ENCODE measurements around the gene EZH2. TPM values are rescaled to one million over a fixed set of nuclear protein-coding genes. Genes with fewer than 3 reads are reported as not detected.

EZH2 gene
- total RNA-seq, 2 donors from 2014 or later, result 0.26 to 0.98 TPM

DNA sequence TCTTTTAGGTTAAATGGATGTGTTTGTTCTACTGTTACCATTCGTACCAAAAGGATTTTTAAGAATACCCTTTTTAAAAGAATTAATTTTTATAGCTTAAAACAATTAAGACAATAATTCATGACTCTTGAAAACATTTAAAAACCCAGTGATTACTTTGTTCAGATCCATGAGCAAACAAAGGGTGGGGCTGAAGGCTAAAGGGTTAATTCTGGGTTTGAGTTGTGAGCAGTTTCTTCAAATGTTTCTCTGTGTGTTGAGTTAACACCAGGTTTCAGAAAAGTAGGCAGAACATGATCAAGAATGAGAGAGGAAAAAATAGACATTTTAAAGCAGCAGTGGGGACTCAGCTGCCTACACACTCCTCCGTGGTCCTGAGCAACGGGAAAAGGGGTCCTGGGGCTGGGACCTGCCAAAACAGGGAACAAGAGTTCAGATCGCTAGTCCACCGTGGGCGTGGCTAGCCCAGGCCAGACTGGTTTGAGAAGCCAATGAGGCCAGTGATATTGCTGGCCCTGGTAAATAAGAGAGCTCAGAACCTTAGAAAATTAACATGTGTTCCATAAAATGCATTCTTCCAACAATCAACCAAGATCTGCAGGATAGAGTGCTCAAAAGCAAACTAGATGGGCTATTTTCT lies 14.9 kb upstream of the EZH2 start:
- TF ChIP-seq, protein P1, sequence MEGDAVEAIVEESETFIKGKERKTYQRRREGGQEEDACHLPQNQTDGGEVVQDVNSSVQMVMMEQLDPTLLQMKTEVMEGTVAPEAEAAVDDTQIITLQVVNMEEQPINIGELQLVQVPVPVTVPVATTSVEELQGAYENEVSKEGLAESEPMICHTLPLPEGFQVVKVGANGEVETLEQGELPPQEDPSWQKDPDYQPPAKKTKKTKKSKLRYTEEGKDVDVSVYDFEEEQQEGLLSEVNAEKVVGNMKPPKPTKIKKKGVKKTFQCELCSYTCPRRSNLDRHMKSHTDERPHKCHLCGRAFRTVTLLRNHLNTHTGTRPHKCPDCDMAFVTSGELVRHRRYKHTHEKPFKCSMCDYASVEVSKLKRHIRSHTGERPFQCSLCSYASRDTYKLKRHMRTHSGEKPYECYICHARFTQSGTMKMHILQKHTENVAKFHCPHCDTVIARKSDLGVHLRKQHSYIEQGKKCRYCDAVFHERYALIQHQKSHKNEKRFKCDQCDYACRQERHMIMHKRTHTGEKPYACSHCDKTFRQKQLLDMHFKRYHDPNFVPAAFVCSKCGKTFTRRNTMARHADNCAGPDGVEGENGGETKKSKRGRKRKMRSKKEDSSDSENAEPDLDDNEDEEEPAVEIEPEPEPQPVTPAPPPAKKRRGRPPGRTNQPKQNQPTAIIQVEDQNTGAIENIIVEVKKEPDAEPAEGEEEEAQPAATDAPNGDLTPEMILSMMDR (IDR thresholded peaks at IDR 0.05), result no peak
- DNase-seq (ENCODE audit: low spot score), result no peak
- no peaks in the 10 kb centered on the region for H3K4me1 ChIP-seq

DNA sequence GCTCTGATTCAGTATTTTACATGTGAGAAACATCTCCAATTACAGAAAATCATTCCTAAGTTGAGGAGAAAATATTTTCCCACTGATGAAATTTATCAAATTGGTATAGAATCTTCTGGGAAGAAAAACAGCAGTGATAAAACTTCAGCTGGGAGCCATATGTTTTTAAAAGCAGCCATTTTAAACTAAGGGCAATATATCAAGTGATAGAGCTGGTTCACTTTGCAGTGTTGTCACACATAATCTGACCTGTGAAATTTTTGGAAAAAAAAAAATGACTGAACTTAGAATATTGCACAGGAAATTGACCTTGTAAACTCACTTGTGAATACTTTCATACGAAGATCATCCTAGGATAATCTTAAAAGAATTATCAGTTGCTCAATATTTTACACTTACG lies 10.5 kb upstream of the EZH2 start:
- no peaks in the 10 kb centered on the region for H3K4me1 ChIP-seq
- no peaks in the 10 kb centered on the region for H3K36me3 ChIP-seq
- H3K27ac ChIP-seq, result no peak overlapping the region
- H3K9me3 ChIP-seq, result no peaks in the 10 kb centered on the region
- DNase-seq (ENCODE audit: low spot score), result no peak
- H3K27me3 ChIP-seq, result no peaks in the 10 kb centered on the region
- H3K4me3 ChIP-seq, result no peak overlapping the region
- TF ChIP-seq, protein P1 (IDR thresholded peaks at IDR 0.05), result no peak

More for the DNA sequence above, 14.9 kb upstream of the EZH2 start:
- Histone ChIP-seq H3K36me3 (no peaks in the 10 kb centered on the region), H3K27me3 (no peaks in the 10 kb centered on the region), H3K4me3 (no peak overlapping the region), H3K9me3 (no peaks in the 10 kb centered on the region), H3K27ac (no peak overlapping the region)

DNA sequence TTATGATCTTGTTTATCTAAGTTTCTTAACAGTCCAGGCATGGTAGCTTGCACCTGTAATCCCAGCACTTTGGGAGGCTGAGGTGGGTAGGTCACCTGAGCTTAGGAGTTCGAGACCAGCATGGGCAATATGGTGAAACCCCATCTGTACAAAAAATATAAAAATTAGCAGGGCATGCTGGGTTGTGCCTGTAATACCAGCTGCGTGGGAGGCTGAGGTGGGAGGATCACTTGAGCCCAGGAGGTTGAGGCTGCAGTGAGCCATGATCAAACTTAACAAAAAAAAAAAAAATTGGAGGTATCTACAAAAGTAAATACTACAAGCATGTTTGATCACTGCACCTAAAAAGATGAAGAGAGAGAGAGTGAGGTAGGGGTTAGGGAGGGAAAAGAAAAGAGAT lies 9.0 kb upstream of the EZH2 start:
- Histone ChIP-seq H3K9me3 (no peaks in the 10 kb centered on the region), H3K36me3 (no peaks in the 10 kb centered on the region), H3K27ac (no peak overlapping the region), H3K4me3 (no peak overlapping the region), H3K27me3 (no peaks in the 10 kb centered on the region), H3K4me1 (no peaks in the 10 kb centered on the region)
- no peak for DNase-seq (ENCODE audit: low spot score)
- TF ChIP-seq, protein P1 (IDR thresholded peaks at IDR 0.05), result no peak

DNA sequence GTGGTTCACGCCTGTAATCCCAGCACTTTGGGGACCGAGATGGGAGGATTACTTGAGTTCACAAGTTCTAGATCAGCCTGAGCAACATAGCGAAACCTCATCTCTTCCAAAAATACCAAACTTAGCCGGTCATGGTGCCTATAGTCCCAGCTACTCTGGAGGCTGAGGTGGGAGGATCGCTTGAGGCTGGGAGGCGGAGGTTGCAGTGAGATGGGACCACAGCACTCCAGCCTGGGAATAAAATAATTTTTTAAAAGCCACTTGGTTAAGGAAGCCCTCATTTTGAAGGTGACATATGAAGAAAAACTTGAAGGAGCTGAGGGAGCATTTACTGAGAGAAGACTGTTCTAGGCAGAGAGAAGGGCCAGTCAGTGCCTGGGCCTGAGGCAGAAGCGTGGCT lies 4.2 kb upstream of the EZH2 start:
- Histone ChIP-seq H3K36me3 (no peaks in the 10 kb centered on the region), H3K27me3 (no peaks in the 10 kb centered on the region), H3K4me1 (peaks cover 0 to 4% of the 10 kb centered on the region in 2 donors), H3K9me3 (no peaks in the 10 kb centered on the region), H3K27ac (no peak overlapping the region), H3K4me3 (no peak overlapping the region)
- DNase-seq (ENCODE audit: low spot score), result no peak
- TF ChIP-seq, protein P1 (IDR thresholded peaks at IDR 0.05), result no peak

DNA sequence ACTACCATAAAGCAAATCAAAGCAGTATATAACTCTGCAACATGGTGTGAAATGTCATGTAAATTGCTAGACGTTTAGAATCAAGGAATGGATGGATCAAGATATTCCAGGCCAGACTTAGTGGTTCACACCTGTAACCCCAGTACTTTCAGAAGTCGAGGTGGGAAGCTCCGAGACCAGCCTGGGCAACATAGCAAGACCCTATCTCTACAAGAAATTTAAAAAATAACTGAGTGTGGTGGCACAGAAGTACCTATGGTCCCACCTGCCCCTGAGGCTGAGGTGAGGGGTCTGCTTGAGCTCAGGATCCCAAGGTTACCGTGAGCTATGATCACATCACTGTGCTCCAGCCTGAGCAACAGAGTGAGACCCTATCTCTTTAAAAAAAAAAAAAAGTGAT lies 2.8 kb upstream of the EZH2 start:
- Histone ChIP-seq H3K4me3 (no peak overlapping the region), H3K9me3 (no peaks in the 10 kb centered on the region), H3K36me3 (no peaks in the 10 kb centered on the region), H3K27ac (no peak overlapping the region), H3K27me3 (no peaks in the 10 kb centered on the region), H3K4me1 (peaks cover 0 to 4% of the 10 kb centered on the region in 2 donors)
- TF ChIP-seq, protein P1 (IDR thresholded peaks at IDR 0.05), result no peak
- no peak for DNase-seq (ENCODE audit: low spot score)
